Mononuclear cell (primary cell): Measurements from ENCODE around the gene PNPT1. TPM values are rescaled to one million over a fixed set of nuclear protein-coding genes. Genes with fewer than 3 reads are reported as not detected.
"Not testable (repeated sequence)": the region's sequence is repeated elsewhere in the genome, so short reads cannot be mapped to it uniquely, and the experiment has no call there.

Source experiments
- H3K27me3 ChIP-seq: 2 replicates; pipeline ENCODE4 v1.6.0; 2011; ENCODE audit warnings: low read length, control low read depth; ENCODE audit not compliant: insufficient read depth
- H3K4me1 ChIP-seq: 2 replicates; pipeline ENCODE4 v1.5.1; 2011; ENCODE audit warnings: mild to moderate bottlenecking, low read length, control low read depth; ENCODE audit not compliant: insufficient read depth
- H3K4me3 ChIP-seq: 2 replicates; pipeline ENCODE4 v1.5.1; 2011; ENCODE audit warnings: mild to moderate bottlenecking, low read length, moderate library complexity
- H3K9me3 ChIP-seq: 2 replicates; pipeline ENCODE4 v1.5.1; 2011; ENCODE audit warnings: low read depth, mild to moderate bottlenecking, control low read depth, low read length
- total RNA-seq: library from RNA; depleted of rRNA; stranded (reverse); fragments of >200 nt; gene quantifications from one replicate; pipeline ENCODE4 v1.2.3, GENCODE V29; 2012

Gene PNPT1
- 10.8 TPM for total RNA-seq

- H3K9me3 ChIP-seq, result no peaks in the 10 kb centered on the region
- no peaks in the 10 kb centered on the region for H3K27me3 ChIP-seq
- H3K4me1 ChIP-seq, result peaks cover 10% of the 10 kb centered on the region
- peak within 1 kb of the TSS; percentile 68 for H3K4me3 ChIP-seq
Observed at GRCh38 chr2:55693181-55694125, at the start of gene PNPT1. TSS of gene PNPT1 (minus strand) at chr2:55693844. CDS start at chr2:55693823, 21 bp downstream.

- H3K4me3 ChIP-seq, result no peak overlapping the region
- H3K4me1 ChIP-seq, result no peaks in the 10 kb centered on the region
- no peaks in the 10 kb centered on the region for H3K9me3 ChIP-seq
- no peaks in the 10 kb centered on the region for H3K27me3 ChIP-seq
Observed at GRCh38 chr2:55742996-55743395, 49.4 kb upstream of the PNPT1 start.

DNA sequence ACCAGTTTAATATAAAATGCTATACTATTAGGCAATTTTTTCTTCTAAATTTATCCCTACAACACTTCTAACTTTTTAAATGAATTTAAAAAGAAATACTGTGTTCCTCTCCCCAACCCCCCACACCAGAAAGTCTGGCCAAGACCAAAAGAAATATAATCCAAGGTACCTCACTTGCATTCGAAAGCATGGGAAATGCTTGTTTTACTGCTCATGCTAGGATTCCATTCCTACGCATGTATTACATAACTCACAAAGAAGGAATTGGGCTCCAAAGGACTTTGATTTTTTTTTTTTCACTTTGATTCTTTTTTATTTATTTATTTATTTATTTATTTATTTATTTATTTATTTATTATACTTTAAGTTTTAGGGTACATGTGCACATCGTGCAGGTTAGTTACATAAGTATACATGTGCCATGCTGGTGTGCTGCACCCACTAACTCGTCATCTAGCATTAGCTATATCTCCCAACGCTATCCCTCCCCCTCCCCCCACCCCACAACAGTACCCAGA is 42.4 kb upstream of the PNPT1 start:
- not testable (repeated sequence) for H3K4me3 ChIP-seq, H3K27me3 ChIP-seq, H3K4me1 ChIP-seq

DNA sequence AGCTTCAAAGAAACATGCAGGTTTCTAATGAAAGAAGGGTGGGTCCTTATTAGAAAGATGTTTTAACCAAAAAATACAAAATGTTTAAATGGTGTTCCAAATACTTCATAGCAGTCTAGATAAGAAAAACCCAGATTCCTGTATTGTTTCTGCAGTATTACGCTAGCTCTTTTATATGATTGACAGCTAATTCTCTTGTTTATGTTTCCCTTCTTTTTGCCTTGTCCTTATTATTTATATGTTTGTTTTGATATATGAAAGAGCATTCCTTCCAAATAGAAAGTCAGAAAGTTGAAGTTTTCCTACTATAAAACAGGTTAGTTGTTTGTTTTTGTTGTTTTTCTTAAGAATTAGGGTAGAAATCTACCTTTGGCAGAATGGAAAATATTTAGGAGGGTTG is 41.1 kb upstream of the PNPT1 start:
- H3K9me3 ChIP-seq, result no peaks in the 10 kb centered on the region
- no peak overlapping the region for H3K4me3 ChIP-seq
- H3K4me1 ChIP-seq, result no peaks in the 10 kb centered on the region
- H3K27me3 ChIP-seq, result no peaks in the 10 kb centered on the region

More for the DNA sequence above, 42.4 kb upstream of the PNPT1 start:
- H3K9me3 ChIP-seq, result not testable (repeated sequence)

- Histone ChIP-seq H3K4me3 (no peak overlapping the region), H3K9me3 (no peaks in the 10 kb centered on the region), H3K27me3 (no peaks in the 10 kb centered on the region), H3K4me1 (no peaks in the 10 kb centered on the region)
Observed at GRCh38 chr2:55733335-55733734, 39.7 kb upstream of the PNPT1 start.

- Histone ChIP-seq H3K9me3 (no peaks in the 10 kb centered on the region), H3K27me3 (no peaks in the 10 kb centered on the region), H3K4me3 (no peak overlapping the region), H3K4me1 (no peaks in the 10 kb centered on the region)
Observed at GRCh38 chr2:55732854-55733253, 39.2 kb upstream of the PNPT1 start.

GRCh38 chr2:55729136-55729685 is 35.6 kb upstream of the PNPT1 start:
- Histone ChIP-seq H3K4me1 (no peaks in the 10 kb centered on the region), H3K27me3 (no peaks in the 10 kb centered on the region), H3K9me3 (no peaks in the 10 kb centered on the region), H3K4me3 (no peak overlapping the region)

DNA sequence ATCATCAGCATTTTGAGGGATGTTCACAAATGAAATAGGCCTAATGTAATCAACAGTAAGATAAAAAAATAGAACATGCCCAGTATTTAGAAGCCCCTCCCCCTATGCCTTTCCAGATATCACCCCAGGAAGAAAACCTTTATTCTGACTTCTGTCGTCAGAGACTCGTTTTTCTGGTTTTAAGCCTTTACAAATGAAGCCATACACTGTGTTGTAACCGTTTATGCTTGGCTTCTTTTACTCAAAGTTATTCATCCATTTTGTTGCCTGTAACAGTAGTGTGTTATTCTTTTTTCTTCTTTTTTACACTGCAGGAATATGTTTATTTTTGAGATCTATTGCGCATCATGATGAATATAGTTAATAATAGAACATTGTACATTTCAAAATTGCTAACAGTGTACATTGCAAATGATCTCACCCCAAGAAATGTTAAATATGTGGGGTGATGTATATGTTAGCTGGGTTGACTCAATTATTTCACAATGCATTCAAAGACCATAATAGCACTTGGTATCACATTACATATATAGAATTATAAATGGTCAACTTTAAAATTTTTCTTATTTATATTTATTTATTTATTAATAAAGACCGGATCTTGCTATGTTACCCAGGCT is 28.1 kb upstream of the PNPT1 start:
- H3K9me3 ChIP-seq, result no peaks in the 10 kb centered on the region
- no peak overlapping the region for H3K4me3 ChIP-seq
- H3K4me1 ChIP-seq, result no peaks in the 10 kb centered on the region
- peaks cover 3% of the 10 kb centered on the region for H3K27me3 ChIP-seq

- H3K4me3 ChIP-seq, result no peak overlapping the region
- H3K27me3 ChIP-seq, result peaks cover 3% of the 10 kb centered on the region
- no peaks in the 10 kb centered on the region for H3K9me3 ChIP-seq
- H3K4me1 ChIP-seq, result no peaks in the 10 kb centered on the region
Observed at GRCh38 chr2:55720417-55720816, 26.8 kb upstream of the PNPT1 start.

GRCh38 chr2:55719852-55720251 is 26.2 kb upstream of the PNPT1 start:
- H3K27me3 ChIP-seq, result peaks cover 3% of the 10 kb centered on the region
- H3K4me1 ChIP-seq, result no peaks in the 10 kb centered on the region
- no peaks in the 10 kb centered on the region for H3K9me3 ChIP-seq
- H3K4me3 ChIP-seq, result no peak overlapping the region

DNA sequence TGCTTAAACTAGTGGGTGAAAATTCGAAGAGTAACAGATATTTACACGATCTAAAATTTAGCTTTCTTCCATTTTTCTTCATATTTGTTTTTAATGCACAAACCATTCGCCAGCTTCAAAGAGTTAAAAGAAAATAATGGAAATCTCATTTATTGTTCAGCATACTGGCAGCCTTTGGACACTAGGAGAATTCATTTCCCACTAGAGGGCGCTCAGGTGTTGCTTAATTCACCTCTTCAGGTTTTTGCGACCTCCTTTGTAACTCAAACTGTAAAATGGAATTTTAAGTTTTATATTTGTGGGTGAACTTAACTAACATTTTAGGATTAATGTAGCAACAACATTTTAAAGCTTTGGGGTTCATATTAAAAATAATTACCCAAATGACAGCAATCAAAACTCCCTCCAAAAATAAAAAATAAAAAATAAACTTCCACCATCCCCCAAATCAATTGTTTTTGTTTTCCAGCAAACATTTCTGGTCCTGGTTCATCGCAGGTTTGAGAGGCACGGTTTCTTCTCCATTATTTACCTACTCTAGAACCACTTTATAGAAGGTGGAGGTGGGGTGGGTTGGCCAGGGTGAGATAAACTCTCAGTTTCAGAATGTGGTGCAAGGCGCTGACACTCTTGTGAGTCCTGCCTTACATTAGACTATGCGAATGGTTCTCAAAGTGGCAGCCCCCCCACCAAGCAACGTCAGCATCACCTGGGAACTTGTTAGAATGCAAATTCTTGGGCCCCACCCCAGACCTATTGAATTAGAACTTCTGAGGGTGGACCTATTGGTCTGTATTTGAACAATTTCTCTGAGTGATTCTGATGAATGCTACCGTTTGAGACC is 24.7 kb upstream of the PNPT1 start:
- Histone ChIP-seq H3K4me1 (no peaks in the 10 kb centered on the region), H3K9me3 (no peaks in the 10 kb centered on the region), H3K4me3 (no peak overlapping the region), H3K27me3 (peaks cover 3% of the 10 kb centered on the region)

DNA sequence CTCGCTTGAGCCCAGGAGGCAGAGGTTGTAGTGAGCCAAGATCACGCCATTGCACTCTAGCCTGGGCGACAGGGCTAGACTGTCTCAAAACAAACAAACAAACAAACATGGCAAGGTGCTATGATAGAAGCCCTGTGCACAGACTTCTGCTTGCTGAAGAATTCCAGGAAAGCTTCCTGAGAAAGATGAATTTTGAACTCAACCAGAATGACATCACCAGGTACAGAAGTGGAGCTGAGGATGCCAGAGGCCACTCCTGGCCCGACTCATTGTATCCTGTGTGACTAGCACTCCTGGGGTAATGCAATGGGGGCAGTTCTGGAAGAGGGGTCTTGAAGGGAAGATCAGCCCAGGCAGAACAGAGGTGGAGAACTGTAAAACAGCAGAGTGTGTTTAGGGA is 22.0 kb upstream of the PNPT1 start:
- Histone ChIP-seq H3K9me3 (no peaks in the 10 kb centered on the region), H3K27me3 (peaks cover 3% of the 10 kb centered on the region), H3K4me1 (no peaks in the 10 kb centered on the region), H3K4me3 (no peak overlapping the region)

DNA sequence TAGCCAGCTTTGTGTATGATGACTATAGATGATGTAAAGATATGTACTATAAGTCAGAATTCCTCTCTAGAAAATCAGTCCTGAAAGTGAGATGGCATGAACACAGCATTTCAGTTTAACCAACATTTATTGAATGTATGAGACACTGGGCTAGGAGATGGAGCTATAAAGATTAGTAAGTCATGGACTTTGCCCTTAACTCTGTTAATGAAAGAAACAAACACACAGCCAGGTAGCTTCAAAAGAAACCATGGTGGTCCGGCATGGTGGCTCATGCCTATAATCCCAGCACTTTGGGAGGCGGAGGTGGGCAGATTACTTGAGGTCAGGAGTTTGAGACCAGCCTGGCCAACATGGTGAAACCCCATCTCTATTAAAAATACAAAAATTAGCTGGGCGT is 21.5 kb upstream of the PNPT1 start:
- H3K9me3 ChIP-seq, H3K27me3 ChIP-seq, H3K4me1 ChIP-seq, H3K4me3 ChIP-seq: not testable (repeated sequence)

- H3K4me3 ChIP-seq, result no peak overlapping the region
- H3K27me3 ChIP-seq, result no peaks in the 10 kb centered on the region
- H3K9me3 ChIP-seq, result no peaks in the 10 kb centered on the region
- no peaks in the 10 kb centered on the region for H3K4me1 ChIP-seq
Observed at GRCh38 chr2:55712477-55713060, 18.9 kb upstream of the PNPT1 start.
